ENCODE measurements around the gene GABBR2.

GRCh38 chr9:98438666-98439065 lies 270.1 kb downstream of the GABBR2 start:
- TF ChIP-seq POLR2A (IDR thresholded peaks at IDR 0.05) (no peak), CTCF (IDR thresholded peaks at IDR 0.05) (no peak)
